PC-3 (cell line): ENCODE data around the gene SPATA9.

Experiments
- CTCF ChIP-seq: fragments of 300-600 bp; sonication (generic); conservative IDR thresholded peaks from 2 replicates; pipeline ENCODE4 v1.5.1; 2017; ENCODE audit warnings: antibody characterized with exemption, low read depth, mild to moderate bottlenecking, low read length
- EZH2 ChIP-seq: fragments of 300-600 bp; sonication (generic); IDR thresholded peaks from one replicate; pipeline ENCODE4 v1.6.1; 2017; ENCODE audit warnings: antibody characterized with exemption, mild to moderate bottlenecking, low read length; ENCODE audit not compliant: unreplicated experiment

DNA sequence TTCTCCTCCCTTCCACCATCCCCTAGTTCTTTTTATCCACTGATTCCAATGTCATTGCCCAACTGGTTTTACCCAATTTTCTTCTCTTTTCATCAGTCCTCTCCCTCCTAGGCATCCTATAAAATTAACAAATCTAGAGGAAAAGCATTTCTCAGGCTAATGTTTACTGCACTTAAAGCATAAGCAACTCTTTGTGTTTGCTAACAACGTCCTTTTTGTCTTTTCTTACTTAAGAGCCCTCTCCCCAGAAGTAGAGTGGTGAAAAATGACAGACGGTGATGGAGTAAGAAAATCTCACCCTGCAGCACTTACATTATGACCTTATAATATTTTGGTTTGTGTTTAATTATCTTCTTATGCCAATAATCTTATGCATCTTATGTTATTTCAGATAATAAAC is 1.6 kb upstream of the SPATA9 start:
- TF ChIP-seq CTCF (no peak), EZH2 (no peak)
